ENCODE measurements around the gene MRTFA.

The MRTFA gene

DNA sequence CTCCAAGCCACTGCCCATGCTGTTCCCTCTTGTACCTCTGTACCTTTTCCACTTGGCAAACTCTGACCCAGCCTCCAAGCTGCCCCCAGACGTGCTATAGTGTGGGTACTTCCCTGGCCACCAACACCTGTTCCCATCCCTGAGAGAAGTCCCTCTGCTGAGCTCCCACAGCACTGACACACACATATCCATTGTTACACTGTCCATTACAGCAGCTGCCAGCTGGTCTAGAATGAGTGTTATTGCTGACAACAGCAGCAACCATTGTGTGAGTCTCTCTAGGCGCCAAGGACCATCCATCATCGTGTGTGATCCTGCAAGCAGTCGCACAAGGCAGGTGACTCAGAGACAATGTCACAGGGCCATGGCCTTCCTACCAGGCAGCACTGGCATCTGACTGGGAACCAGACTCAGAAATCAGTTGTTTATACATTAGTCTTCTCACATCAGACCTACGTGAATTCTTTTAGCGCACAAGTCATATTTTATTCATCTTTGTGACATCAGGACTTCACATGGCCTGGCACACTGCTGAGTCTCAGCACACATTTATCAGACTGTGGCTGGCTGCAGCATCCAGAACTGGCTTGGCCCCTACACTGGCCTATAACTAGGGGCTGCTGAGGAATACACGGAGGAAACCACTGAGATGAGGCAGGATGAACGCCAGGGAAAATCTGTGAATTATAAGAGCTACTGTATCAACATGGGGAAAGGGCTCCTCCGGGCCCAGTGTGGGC is 209.8 kb downstream of the MRTFA start:
- Histone ChIP-seq H3F3A (ENCODE audit: insufficient read depth) (no peaks in the 10 kb centered on the region), H3K9ac (ENCODE audit: low read length) (no peak overlapping the region), H3K27me3 (ENCODE audit: low read length) (no peaks in the 10 kb centered on the region), H3K9me2 (replicated peaks; ENCODE audit: insufficient read depth, low read length) (no peaks in the 10 kb centered on the region), H3K9me3 (ENCODE audit: insufficient read depth, low read length) (no peaks in the 10 kb centered on the region), H4K20me1 (ENCODE audit: low read depth, low read length) (no peaks in the 10 kb centered on the region), H3K79me2 (ENCODE audit: insufficient read depth, low read length) (peaks cover 6% of the 10 kb centered on the region; the same call in 1 of the 2 replicates), H2AFZ (ENCODE audit: low read depth, low read length, severe bottlenecking) (no peak overlapping the region), H3K4me3 (ENCODE audit: insufficient read depth, low read length, poor library complexity, severe bottlenecking) (no peak overlapping the region), H3K36me3 (ENCODE audit: low read length) (peaks cover 13% of the 10 kb centered on the region), H3K27ac (ENCODE audit: low read depth, low read length) (no peak overlapping the region), H3K4me2 (ENCODE audit: low read depth, low read length, poor library complexity, severe bottlenecking) (no peak overlapping the region)
- no peak for TF ChIP-seq EZH2phosphoT487 (conservative IDR thresholded peaks at IDR 0.05; ENCODE audit: low read length)
- TF ChIP-seq, protein P1, sequence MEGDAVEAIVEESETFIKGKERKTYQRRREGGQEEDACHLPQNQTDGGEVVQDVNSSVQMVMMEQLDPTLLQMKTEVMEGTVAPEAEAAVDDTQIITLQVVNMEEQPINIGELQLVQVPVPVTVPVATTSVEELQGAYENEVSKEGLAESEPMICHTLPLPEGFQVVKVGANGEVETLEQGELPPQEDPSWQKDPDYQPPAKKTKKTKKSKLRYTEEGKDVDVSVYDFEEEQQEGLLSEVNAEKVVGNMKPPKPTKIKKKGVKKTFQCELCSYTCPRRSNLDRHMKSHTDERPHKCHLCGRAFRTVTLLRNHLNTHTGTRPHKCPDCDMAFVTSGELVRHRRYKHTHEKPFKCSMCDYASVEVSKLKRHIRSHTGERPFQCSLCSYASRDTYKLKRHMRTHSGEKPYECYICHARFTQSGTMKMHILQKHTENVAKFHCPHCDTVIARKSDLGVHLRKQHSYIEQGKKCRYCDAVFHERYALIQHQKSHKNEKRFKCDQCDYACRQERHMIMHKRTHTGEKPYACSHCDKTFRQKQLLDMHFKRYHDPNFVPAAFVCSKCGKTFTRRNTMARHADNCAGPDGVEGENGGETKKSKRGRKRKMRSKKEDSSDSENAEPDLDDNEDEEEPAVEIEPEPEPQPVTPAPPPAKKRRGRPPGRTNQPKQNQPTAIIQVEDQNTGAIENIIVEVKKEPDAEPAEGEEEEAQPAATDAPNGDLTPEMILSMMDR (IDR thresholded peaks at IDR 0.05; ENCODE audit: insufficient read depth, low read length, poor library complexity, severe bottlenecking): no peak

GRCh38 chr22:40425082-40425481 is 211.4 kb downstream of the MRTFA start:
- Histone ChIP-seq H3K27me3 (ENCODE audit: low read length) (no peaks in the 10 kb centered on the region), H4K20me1 (ENCODE audit: low read depth, low read length) (no peaks in the 10 kb centered on the region), H3K9me2 (replicated peaks; ENCODE audit: insufficient read depth, low read length) (no peaks in the 10 kb centered on the region), H3K4me2 (ENCODE audit: low read depth, low read length, poor library complexity, severe bottlenecking) (no peak overlapping the region), H3K4me3 (ENCODE audit: insufficient read depth, low read length, poor library complexity, severe bottlenecking) (no peak overlapping the region), H3K27ac (ENCODE audit: low read depth, low read length) (no peak overlapping the region), H3K36me3 (ENCODE audit: low read length) (peaks cover 4% of the 10 kb centered on the region), H3F3A (ENCODE audit: insufficient read depth) (no peaks in the 10 kb centered on the region), H3K79me2 (ENCODE audit: insufficient read depth, low read length) (no peaks in the 10 kb centered on the region; the same call in 1 of the 2 replicates), H3K9me3 (ENCODE audit: insufficient read depth, low read length) (no peaks in the 10 kb centered on the region), H2AFZ (ENCODE audit: low read depth, low read length, severe bottlenecking) (no peak overlapping the region), H3K9ac (ENCODE audit: low read length) (no peak overlapping the region)
- TF ChIP-seq, protein P1 (IDR thresholded peaks at IDR 0.05; ENCODE audit: insufficient read depth, low read length, poor library complexity, severe bottlenecking): no peak
- no peak for TF ChIP-seq EZH2phosphoT487 (conservative IDR thresholded peaks at IDR 0.05; ENCODE audit: low read length)

- H3K36me3 ChIP-seq (ENCODE audit: low read length): no peaks in the 10 kb centered on the region; the same call in 1 of the 2 replicates
These were observed 212.5 kb downstream of the MRTFA start for GRCh38 chr22:40423882-40424640.

More at GRCh38 chr22:40423882-40424640, 212.5 kb downstream of the MRTFA start:
- Histone ChIP-seq H3K27ac (ENCODE audit: low read depth, low read length) (no peak overlapping the region), H2AFZ (ENCODE audit: low read depth, low read length, severe bottlenecking) (no peak overlapping the region), H3K79me2 (ENCODE audit: insufficient read depth, low read length) (no peaks in the 10 kb centered on the region; the same call in 1 of the 2 replicates), H3K9me3 (ENCODE audit: insufficient read depth, low read length) (no peaks in the 10 kb centered on the region), H3F3A (ENCODE audit: insufficient read depth) (peaks cover 6% of the 10 kb centered on the region; the same call in 1 of the 2 replicates), H3K27me3 (ENCODE audit: low read length) (no peaks in the 10 kb centered on the region), H3K4me3 (ENCODE audit: insufficient read depth, low read length, poor library complexity, severe bottlenecking) (no peak overlapping the region), H3K4me2 (ENCODE audit: low read depth, low read length, poor library complexity, severe bottlenecking) (no peak overlapping the region), H3K9ac (ENCODE audit: low read length) (no peak overlapping the region), H3K9me2 (replicated peaks; ENCODE audit: insufficient read depth, low read length) (no peaks in the 10 kb centered on the region), H4K20me1 (ENCODE audit: low read depth, low read length) (no peaks in the 10 kb centered on the region)
- TF ChIP-seq, protein P1 (IDR thresholded peaks at IDR 0.05; ENCODE audit: insufficient read depth, low read length, poor library complexity, severe bottlenecking): no peak

Measured in SU-DHL-6 (cell line).